CD4-positive, CD25-positive, alpha-beta regulatory T cell (primary cell): Measurements from ENCODE around the gene TCF4. TPM values are rescaled to one million over a fixed set of nuclear protein-coding genes. Genes with fewer than 3 reads are reported as not detected.
A peak's percentile ranks its signal among the peaks of the same experiment; 100 is the strongest.

Experiments
- ATAC-seq, 2 donors: fragments of 150-1000 bp; cut with Tn5 transposase; one replicate each; pipeline ENCODE4 v1.10.0; 2021; ENCODE audit warnings: low read depth in 2 of 2, moderate number of reproducible peaks in 2 of 2, moderate library complexity in 1 of 2
- DNase-seq, 3 donors: peaks; one replicate each; pipeline versions ENCODE4 v3.0.0 to v3.0.0-alpha.2; 2012 to 2022; ENCODE audit warnings: mixed read lengths in 1 of 3
- H3K27ac ChIP-seq: one replicate; pipeline ENCODE4 v1.7.0; 2013; ENCODE audit warnings: mild to moderate bottlenecking, low read length; ENCODE audit not compliant: insufficient read depth, poor library complexity, severe bottlenecking
- H3K27me3 ChIP-seq: one replicate; pipeline ENCODE4 v1.7.0; 2013; ENCODE audit warnings: low read length; ENCODE audit not compliant: control insufficient read depth, insufficient read depth
- H3K36me3 ChIP-seq: one replicate; pipeline ENCODE4 v1.7.0; 2013; ENCODE audit warnings: mild to moderate bottlenecking, low read length, moderate library complexity; ENCODE audit not compliant: control insufficient read depth, insufficient read depth
- H3K4me1 ChIP-seq: 2 replicates; pipeline ENCODE4 v1.7.0; 2013; ENCODE audit warnings: mild to moderate bottlenecking, low read length; ENCODE audit not compliant: insufficient read depth, control insufficient read depth, poor library complexity, severe bottlenecking
- H3K4me3 ChIP-seq: one replicate; pipeline ENCODE4 v1.7.0; 2013; ENCODE audit warnings: low read depth, mild to moderate bottlenecking, low read length, moderate library complexity
- H3K9me3 ChIP-seq, 2 experiments: 1 replicate in 1 of 2; 2 replicates in 1 of 2; pipeline ENCODE4 v1.7.0; 2013; ENCODE audit warnings: low read length in 2 of 2, mild to moderate bottlenecking in 1 of 2, moderate library complexity in 1 of 2; ENCODE audit not compliant: control insufficient read depth in 2 of 2
- H3K27ac Mint-ChIP-seq, 3 donors: one replicate each; pipeline ENCODE4 v1.8.0; 2020 to 2022; ENCODE audit warnings: mild to moderate bottlenecking in 3 of 3, mixed read lengths in 3 of 3, moderate library complexity in 2 of 3
- H3K27me3 Mint-ChIP-seq: one replicate; pipeline ENCODE4 v1.8.0; 2022; ENCODE audit warnings: mild to moderate bottlenecking, mixed read lengths
- H3K36me3 Mint-ChIP-seq: one replicate; pipeline ENCODE4 v1.8.0; 2020; ENCODE audit warnings: mixed read lengths
- H3K4me1 Mint-ChIP-seq, 4 donors: one replicate each; pipeline ENCODE4 v1.8.0; 2020 to 2022; ENCODE audit warnings: mixed read lengths in 4 of 4, mild to moderate bottlenecking in 1 of 4
- H3K4me3 Mint-ChIP-seq, 4 donors: one replicate each; pipeline ENCODE4 v1.8.0; 2020 to 2022; ENCODE audit warnings: mild to moderate bottlenecking in 4 of 4, mixed read lengths in 4 of 4, moderate library complexity in 3 of 4
- H3K9me3 Mint-ChIP-seq, 7 donors: one replicate each; pipeline ENCODE4 v1.8.0; 2020 to 2022; ENCODE audit warnings: mixed read lengths in 7 of 7, mild to moderate bottlenecking in 3 of 7, moderate library complexity in 2 of 7
- polyA plus RNA-seq, 4 donors: library from polyadenylated mRNA; unstranded; fragments of 300-500 nt; fragmentation: Illumina TruSeq; gene quantifications; one replicate each; pipeline ENCODE4 v1.2.3, GENCODE V29; 2021
- total RNA-seq: library from RNA; stranded (reverse); gene quantifications from one replicate; pipeline ENCODE4 v1.2.3, GENCODE V29; 2022

Gene TCF4
- total and polyA plus RNA-seq, 5 donors from 2014 or later: 0.06 to 2.4 (median 0.92) TPM

DNA sequence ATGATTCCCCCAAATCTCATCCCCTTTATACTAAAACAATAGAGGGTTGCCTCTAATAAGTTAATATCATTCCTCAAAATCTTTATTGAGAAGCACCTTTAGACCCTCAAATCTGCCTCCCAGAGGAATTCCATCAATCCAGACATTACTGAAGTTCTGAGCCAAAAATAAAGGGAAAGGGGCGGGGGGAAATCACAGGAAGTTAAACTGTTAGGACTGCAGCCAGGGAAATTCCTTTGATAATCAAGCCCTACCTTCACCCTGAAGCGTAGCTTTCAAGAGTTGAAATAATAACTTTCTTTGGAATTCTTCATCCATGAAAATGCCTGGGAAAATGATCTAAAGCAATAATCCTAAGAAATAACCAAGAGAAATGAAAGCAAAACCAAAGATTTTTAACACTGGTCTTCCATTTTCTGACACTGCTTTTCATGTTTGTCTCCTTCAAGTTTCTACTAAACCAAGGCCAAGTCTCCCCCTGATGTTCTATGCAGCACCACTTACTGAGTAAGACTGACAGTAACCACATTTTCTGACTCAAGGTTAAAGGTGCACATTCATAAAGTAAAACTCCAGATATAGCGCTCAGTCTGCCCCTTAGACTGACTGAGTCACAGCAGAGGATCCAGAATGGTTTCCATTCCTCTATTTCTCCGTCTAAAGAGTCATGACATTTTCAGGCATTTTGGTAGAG, 78.2 kb downstream of the TCF4 start:
- Mint-ChIP-seq H3K4me3 (no peak overlapping the region), H3K4me1 (no peaks in the 10 kb centered on the region), H3K36me3 (no peaks in the 10 kb centered on the region), H3K9me3 (peaks cover 0 to 3% (median 0%) of the 10 kb centered on the region in 7 donors), H3K27me3 (no peaks in the 10 kb centered on the region), H3K27ac (no peak overlapping the region)
- Histone ChIP-seq H3K27me3 (no peaks in the 10 kb centered on the region), H3K4me1 (no peaks in the 10 kb centered on the region), H3K9me3 (no peaks in the 10 kb centered on the region), H3K4me3 (no peak overlapping the region), H3K27ac (no peak overlapping the region), H3K36me3 (no peaks in the 10 kb centered on the region)
- DNase-seq (peak in 1 of 3 donors; percentile 8), ATAC-seq (peak; percentile 50 to 65)

DNA sequence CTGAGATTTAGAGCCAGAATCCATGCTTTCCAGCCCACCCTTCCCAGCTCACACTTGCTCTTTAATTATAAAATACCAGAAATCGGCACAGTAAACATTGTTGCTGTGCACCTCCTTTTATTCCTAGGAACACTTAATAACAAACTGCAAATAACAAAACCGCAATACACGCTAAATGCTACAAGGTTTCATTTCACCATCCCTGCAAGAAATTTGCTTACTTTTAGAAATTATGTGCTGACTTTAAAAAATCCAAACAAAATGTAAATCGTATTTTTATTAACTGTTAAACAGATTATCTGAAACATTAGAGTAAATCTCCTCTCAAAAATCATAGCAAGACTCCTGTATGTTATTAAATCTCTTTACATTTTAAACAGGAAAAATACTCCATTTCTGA, 79.3 kb downstream of the TCF4 start:
- peaks cover 0 to 3% (median 0%) of the 10 kb centered on the region in 7 donors for H3K9me3 Mint-ChIP-seq
- H3K4me1 ChIP-seq: no peaks in the 10 kb centered on the region
- DNase-seq (no peak), ATAC-seq (no peak)
- H3K4me1 Mint-ChIP-seq: no peaks in the 10 kb centered on the region
- no peak overlapping the region for H3K4me3 Mint-ChIP-seq
- no peaks in the 10 kb centered on the region for H3K36me3 Mint-ChIP-seq
- no peaks in the 10 kb centered on the region for H3K9me3 ChIP-seq
- no peak overlapping the region for H3K4me3 ChIP-seq
- no peak overlapping the region for H3K27ac Mint-ChIP-seq
- H3K27me3 Mint-ChIP-seq: no peaks in the 10 kb centered on the region
- H3K27ac ChIP-seq: no peak overlapping the region
- H3K27me3 ChIP-seq: no peaks in the 10 kb centered on the region
- no peaks in the 10 kb centered on the region for H3K36me3 ChIP-seq

DNA sequence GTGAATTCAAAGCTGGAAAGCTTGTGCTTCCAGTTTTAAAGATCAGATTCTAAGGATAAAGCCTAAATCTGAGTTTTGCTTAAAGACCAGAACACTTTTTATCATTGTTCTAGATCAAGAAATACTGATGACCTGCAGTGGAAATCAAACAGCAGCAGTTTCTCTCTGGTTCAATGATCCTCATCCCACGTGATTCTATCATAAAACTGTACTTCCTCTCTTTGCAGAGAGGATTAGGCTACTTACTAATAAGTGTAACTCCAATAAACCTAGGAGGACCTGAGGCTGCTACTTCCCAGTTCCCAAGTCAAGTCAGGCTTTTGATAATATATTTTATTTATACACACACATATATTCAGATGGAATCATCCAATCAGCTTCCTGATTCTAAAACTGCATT, 81.9 kb downstream of the TCF4 start:
- H3K4me1 Mint-ChIP-seq: peaks cover 0 to 2% (median 0%) of the 10 kb centered on the region in 4 donors

DNA sequence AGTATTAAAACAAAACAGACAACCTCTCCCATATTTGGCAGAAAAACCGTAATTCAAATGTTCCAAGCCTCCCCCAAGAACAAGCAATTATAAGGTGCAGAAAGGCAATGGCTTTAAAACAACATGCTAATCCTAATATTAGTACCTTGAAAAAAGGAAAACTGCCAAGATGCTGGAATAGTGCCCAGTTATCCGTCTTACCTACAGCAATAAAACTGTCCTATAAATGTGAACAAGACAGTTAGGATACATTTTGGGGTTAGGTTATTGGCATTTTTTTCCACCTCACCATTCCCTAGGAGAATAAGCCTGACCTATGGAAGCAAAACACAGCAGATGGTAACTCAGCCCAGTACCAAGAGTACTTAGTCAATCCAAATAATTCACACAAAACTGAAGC, 83.2 kb downstream of the TCF4 start:
- H3K36me3 Mint-ChIP-seq: no peaks in the 10 kb centered on the region
- DNase-seq (no peak), ATAC-seq (no peak)
- no peaks in the 10 kb centered on the region for H3K27me3 ChIP-seq
- no peaks in the 10 kb centered on the region for H3K4me1 ChIP-seq
- no peak overlapping the region for H3K27ac ChIP-seq
- no peaks in the 10 kb centered on the region for H3K27me3 Mint-ChIP-seq
- H3K9me3 ChIP-seq: no peaks in the 10 kb centered on the region
- H3K36me3 ChIP-seq: no peaks in the 10 kb centered on the region
- peaks cover 0 to 3% (median 0%) of the 10 kb centered on the region in 7 donors for H3K9me3 Mint-ChIP-seq
- no peak overlapping the region for H3K27ac Mint-ChIP-seq
- H3K4me3 Mint-ChIP-seq: no peak overlapping the region
- no peak overlapping the region for H3K4me3 ChIP-seq
- peaks cover 0 to 2% (median 0%) of the 10 kb centered on the region in 4 donors for H3K4me1 Mint-ChIP-seq

More for the DNA sequence above, 81.9 kb downstream of the TCF4 start:
- H3K4me3 ChIP-seq: no peak overlapping the region
- H3K9me3 Mint-ChIP-seq: peaks cover 0 to 3% (median 0%) of the 10 kb centered on the region in 7 donors
- H3K4me1 ChIP-seq: no peaks in the 10 kb centered on the region
- H3K36me3 ChIP-seq: no peaks in the 10 kb centered on the region
- DNase-seq: no peak
- H3K27me3 Mint-ChIP-seq: no peaks in the 10 kb centered on the region
- H3K36me3 Mint-ChIP-seq: no peaks in the 10 kb centered on the region
- H3K4me3 Mint-ChIP-seq: no peak overlapping the region
- H3K27ac ChIP-seq: no peak overlapping the region
- H3K27me3 ChIP-seq: no peaks in the 10 kb centered on the region
- H3K27ac Mint-ChIP-seq: no peak overlapping the region
- H3K9me3 ChIP-seq: no peaks in the 10 kb centered on the region
- no peak for ATAC-seq

DNA sequence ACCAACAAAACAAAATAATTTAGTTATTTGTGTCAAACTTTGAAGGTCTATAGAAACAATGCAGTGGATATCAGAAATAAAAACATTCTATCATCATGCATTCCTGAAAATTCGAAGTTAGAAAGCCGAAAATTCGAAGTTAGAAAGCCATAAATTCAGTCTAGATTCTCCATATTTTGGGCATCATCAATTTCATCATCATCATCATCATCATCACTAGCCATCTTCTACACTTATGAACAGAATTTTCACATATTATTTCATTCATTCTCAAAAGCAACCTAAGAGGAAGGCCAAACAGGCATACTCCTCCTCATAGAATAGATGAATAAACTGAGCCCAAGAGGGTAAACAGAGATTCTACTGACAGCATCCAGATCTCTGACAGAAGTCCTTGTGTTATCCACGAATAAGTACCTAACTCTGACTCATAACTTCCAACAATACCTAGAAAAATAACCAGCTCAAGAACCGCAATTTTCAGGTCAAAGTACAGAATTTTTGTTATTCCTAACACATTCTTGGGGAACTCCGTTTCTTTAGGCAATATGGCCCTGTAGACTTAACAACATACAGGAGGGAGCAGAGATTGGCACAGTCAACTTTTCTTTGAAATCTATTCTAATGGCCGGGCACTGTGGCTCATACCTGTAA, 84.7 kb downstream of the TCF4 start:
- Histone ChIP-seq H3K36me3 (no peaks in the 10 kb centered on the region), H3K9me3 (no peaks in the 10 kb centered on the region), H3K4me3 (no peak overlapping the region), H3K27me3 (no peaks in the 10 kb centered on the region), H3K4me1 (no peaks in the 10 kb centered on the region), H3K27ac (no peak overlapping the region)
- Mint-ChIP-seq H3K27ac (no peak overlapping the region), H3K4me1 (peaks cover 0 to 2% (median 0%) of the 10 kb centered on the region in 4 donors), H3K9me3 (peaks cover 0 to 2% (median 0%) of the 10 kb centered on the region in 7 donors), H3K36me3 (no peaks in the 10 kb centered on the region), H3K4me3 (no peak overlapping the region), H3K27me3 (no peaks in the 10 kb centered on the region)
- ATAC-seq (no peak), DNase-seq (no peak)

DNA sequence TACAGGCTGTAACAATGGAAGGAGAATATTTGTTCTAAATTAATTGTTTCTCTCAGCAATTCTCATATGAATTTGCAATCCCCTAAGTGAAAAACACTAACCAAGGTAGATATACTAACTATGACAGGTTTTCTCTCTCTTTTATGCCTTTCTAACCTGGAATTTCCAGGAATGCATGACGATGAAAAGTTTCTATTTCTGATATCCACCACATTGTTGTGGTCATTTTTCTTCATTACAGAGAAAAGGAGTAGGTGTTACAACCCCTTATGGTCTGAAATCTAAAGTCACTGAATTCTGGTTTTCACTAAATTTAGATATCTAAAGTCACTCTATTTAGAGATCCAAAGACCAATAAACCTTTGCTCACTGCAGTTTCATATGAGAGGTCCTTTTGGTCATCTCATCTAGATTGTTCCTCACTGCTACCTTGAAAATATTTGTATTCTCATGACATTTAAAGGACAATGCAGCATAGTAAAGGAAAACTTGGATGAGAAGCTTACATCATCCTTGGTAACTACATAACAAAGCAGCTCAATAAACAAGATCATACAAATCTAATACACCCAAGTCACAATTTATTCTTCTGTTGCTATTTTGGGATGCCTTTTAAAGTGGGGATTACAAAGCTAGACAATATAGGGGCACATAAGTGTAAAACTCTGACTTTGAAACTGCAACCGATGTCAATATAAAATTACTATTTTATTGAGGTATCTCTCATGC, 85.8 kb downstream of the TCF4 start:
- no peaks in the 10 kb centered on the region for H3K36me3 Mint-ChIP-seq
- H3K27ac Mint-ChIP-seq: no peak overlapping the region
- H3K36me3 ChIP-seq: no peaks in the 10 kb centered on the region
- DNase-seq (no peak), ATAC-seq (no peak)
- no peak overlapping the region for H3K27ac ChIP-seq
- H3K4me3 ChIP-seq: no peak overlapping the region
- no peaks in the 10 kb centered on the region for H3K4me1 ChIP-seq
- H3K27me3 Mint-ChIP-seq: no peaks in the 10 kb centered on the region
- no peaks in the 10 kb centered on the region for H3K27me3 ChIP-seq
- no peak overlapping the region for H3K4me3 Mint-ChIP-seq
- H3K9me3 ChIP-seq: no peaks in the 10 kb centered on the region
- peaks cover 0 to 2% (median 0%) of the 10 kb centered on the region in 7 donors for H3K9me3 Mint-ChIP-seq
- peaks cover 0 to 2% (median 0%) of the 10 kb centered on the region in 4 donors for H3K4me1 Mint-ChIP-seq

DNA sequence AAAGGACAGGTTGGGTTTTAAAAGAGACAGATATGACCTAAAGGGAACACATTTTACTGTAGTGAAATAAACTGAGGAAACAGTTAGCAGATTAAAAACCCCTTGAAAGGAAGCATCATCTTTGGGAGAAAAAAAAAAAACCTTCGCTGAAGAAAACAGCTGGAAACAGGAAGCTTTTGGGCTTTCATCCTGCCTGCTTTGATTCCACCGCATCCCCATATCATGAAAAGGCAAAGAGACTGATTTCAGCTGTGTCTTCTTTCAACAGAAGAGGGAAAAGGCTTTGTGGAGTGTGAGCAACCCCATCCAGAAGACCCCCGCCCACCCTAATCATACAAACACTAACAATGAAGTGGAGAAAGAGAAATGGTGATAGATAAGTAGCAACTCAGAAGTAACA, 86.4 kb downstream of the TCF4 start:
- Histone ChIP-seq H3K36me3 (no peaks in the 10 kb centered on the region), H3K27ac (no peak overlapping the region), H3K9me3 (no peaks in the 10 kb centered on the region), H3K4me1 (no peaks in the 10 kb centered on the region), H3K27me3 (no peaks in the 10 kb centered on the region), H3K4me3 (no peak overlapping the region)
- Mint-ChIP-seq H3K4me1 (peaks cover 0 to 2% (median 0%) of the 10 kb centered on the region in 4 donors), H3K4me3 (no peak overlapping the region), H3K36me3 (no peaks in the 10 kb centered on the region), H3K27ac (no peak overlapping the region), H3K27me3 (no peaks in the 10 kb centered on the region), H3K9me3 (peaks cover 0 to 2% (median 0%) of the 10 kb centered on the region in 7 donors)
- ATAC-seq (no peak), DNase-seq (no peak)
